HG03045 (cell line): ENCODE results near the gene PRKAR2B.

Source experiments
- ATAC-seq: cut with Tn5 transposase; IDR thresholded peaks from one replicate; pipeline ENCODE4 v1.9.1; 2021; ENCODE audit warnings: mild to moderate bottlenecking, moderate library complexity; ENCODE audit not compliant: unreplicated experiment

Gene PRKAR2B

GRCh38 chr7:107044347-107045194 lies at the start of gene PRKAR2B:
TSS of gene PRKAR2B (plus strand) at chr7:107044705. CDS start at chr7:107044908, 203 bp downstream.
- ATAC-seq = peak; percentile 74

GRCh38 chr7:106994833-106995232 lies 49.7 kb upstream of the PRKAR2B start:
- ATAC-seq = no peak

GRCh38 chr7:106997487-106998271 lies 46.8 kb upstream of the PRKAR2B start:
- ATAC-seq = no peak

GRCh38 chr7:106999023-106999422 lies 45.5 kb upstream of the PRKAR2B start:
- no peak for ATAC-seq

GRCh38 chr7:107001490-107001889 lies 43.0 kb upstream of the PRKAR2B start:
- ATAC-seq = no peak

- ATAC-seq = no peak
Measured at GRCh38 chr7:107002126-107002525, 42.4 kb upstream of the PRKAR2B start.

- no peak for ATAC-seq
Measured at GRCh38 chr7:107002529-107002998, 41.9 kb upstream of the PRKAR2B start.

- no peak for ATAC-seq
Measured at GRCh38 chr7:107007007-107007891, 37.3 kb upstream of the PRKAR2B start.

- no peak for ATAC-seq
Measured at GRCh38 chr7:107007892-107008287, 36.6 kb upstream of the PRKAR2B start.

GRCh38 chr7:107009846-107010203 lies 34.7 kb upstream of the PRKAR2B start:
- ATAC-seq = no peak

GRCh38 chr7:107012691-107013090 lies 31.8 kb upstream of the PRKAR2B start:
- no peak for ATAC-seq

- no peak for ATAC-seq
Measured at GRCh38 chr7:107014387-107015023, 30.0 kb upstream of the PRKAR2B start.

- no peak for ATAC-seq
Measured at GRCh38 chr7:107016312-107016711, 28.2 kb upstream of the PRKAR2B start.

- no peak for ATAC-seq
Measured at GRCh38 chr7:107017965-107018719, 26.4 kb upstream of the PRKAR2B start.

GRCh38 chr7:107020400-107020799 lies 24.1 kb upstream of the PRKAR2B start:
- ATAC-seq = no peak

- ATAC-seq = no peak
Measured at GRCh38 chr7:107021600-107021999, 22.9 kb upstream of the PRKAR2B start.

- ATAC-seq = no peak
Measured at GRCh38 chr7:107023522-107024151, 20.9 kb upstream of the PRKAR2B start.

- no peak for ATAC-seq
Measured at GRCh38 chr7:107024906-107025305, 19.6 kb upstream of the PRKAR2B start.

GRCh38 chr7:107025449-107026103 lies 18.9 kb upstream of the PRKAR2B start:
- ATAC-seq = no peak
